Central memory CD4-positive, alpha-beta T cell (primary cell): Measurements from ENCODE around the gene XBP1.
A peak's percentile ranks its signal among the peaks of the same experiment; 100 is the strongest.
"Not testable (repeated sequence)": the region's sequence is repeated elsewhere in the genome, so short reads cannot be mapped to it uniquely, and the experiment has no call there.

Source experiments
- DNase-seq: peaks from one replicate; pipeline ENCODE4 v3.0.0; 2022

The XBP1 gene

DNA sequence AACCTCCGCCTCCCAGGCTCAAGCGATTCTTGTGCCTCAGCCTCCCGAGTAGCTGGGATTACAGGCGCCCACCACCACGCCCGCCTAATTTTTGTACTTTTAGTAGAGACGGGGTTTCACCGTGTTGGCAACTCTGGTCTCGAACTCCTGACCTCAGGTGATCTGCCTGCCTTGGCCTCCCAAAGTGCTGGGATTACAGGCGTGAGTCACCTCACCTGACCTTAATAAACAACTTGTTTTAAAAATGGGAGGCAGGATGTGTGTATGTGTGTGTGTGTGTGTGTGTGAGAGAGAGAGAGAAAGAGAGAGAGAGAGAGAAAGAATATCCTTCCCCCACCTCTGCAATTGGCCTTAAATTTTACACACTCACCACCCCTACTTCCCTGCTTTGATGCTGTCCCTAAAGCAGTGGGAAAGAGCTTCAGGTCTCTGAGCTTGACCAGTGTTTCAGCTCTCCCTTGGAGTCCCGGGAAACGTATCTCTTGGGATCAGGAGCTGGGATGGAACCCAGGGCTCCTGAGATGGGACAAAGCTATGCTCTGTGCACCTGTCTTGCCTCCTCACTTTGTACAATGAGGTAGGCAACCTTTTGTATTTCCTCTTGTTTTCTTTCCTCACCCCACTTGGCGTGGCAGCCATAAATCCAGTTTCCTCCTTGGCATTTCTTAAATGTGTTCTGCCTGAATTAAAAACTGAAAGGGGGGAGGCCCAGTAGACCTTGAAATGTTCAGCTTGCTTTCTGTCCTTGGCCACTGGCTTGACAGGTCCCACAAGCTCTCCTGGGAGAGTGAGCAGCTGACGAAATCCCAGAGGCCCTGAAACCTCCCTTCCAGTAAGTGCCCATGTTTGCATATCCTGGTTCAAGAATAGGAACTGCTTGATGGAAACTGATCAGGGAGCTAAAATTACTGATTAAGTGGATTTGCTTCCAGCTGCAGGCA is 17.8 kb upstream of the XBP1 start:
- no peak for DNase-seq

DNA sequence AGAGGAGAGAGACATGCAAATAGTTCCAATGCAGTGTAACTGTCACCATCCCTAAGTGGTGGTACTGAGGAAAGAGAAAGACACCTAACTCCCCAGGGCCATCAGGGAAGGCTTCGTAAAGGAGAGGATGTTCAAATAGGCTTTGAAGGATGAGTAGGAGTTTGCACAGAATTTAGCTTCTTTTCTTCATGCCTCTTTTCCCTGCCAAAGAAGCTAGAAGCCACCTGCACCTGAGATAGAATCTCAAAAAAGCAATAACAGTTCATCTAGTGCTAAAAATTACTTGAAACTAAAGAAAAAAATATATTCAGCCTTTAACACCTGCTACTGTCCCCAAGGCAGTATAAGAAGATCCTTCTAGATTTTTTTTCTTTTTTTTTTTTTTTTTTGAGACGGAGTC is 16.7 kb upstream of the XBP1 start:
- DNase-seq = no peak

DNA sequence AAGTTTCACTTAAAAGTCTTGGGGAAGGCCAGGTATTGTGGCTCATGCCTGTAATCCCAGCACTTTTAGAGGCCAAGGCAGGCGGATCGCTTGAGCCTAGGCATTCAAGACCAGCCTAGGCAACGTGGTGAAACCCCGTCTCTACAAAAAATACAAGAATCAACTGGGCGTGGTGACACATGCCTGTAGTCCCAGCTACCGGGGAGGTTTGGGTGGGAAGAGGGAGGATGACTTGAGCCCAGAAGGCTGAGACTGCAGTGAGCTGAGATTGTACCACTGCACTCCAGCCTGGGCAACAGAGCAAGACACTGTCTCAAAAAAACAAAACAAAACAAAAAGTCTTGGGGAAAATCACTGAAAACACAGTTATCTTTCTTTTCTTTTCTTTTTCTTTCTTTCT is 15.4 kb upstream of the XBP1 start:
- DNase-seq = no peak

DNA sequence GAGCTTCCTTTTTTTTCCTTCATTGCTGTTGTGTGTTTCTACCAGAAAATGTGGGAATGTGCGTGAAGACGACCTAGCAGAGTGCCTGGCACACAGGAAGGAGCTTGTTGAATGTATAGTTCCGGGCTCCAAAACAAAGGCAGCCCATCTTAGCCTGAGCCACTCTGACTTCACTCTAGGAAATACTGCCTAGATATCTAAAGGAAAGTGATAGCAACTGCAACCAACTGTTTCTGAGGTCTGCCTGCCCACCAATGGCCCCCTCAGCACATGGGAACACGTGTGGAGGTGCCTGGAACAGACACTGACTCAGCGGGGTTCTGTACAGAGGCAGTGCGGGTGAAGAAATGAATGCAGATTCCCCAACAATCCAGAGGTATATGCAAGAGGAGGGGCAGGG is 14.7 kb upstream of the XBP1 start:
- no peak for DNase-seq

DNA sequence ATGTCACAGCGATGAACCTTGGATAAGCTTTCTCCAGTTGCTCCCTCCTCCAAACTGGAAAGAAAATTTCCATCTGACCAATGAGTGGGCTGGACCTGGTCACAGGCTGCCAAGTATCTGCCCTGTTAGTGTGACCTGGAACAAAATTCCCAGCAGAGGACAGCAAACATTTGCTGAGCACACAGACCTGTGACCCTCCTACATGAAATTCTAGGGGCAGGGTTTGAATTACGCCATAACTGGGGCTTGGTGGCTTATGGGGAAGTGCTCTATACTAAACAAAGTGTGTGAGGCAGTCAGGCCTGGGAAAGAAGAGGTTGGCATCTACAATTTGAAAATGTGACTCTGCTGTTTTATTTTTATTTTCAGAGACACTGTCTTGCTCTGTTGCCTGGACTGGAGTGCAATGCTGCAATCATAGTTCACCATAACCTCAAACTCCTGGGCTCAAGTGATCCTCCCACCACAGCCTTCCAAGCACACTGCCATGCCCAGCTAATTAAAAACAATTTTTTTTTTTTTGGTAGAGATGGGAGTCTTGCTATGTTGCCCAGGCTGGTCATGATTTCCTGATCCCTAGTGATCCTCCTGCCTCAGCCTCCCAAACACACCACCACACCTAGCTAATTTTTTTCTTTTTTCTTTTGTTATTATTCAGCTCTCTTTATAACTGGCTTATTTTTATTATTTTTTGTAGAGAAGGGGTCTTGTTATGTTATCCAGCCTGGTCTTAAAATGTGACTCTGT is 13.6 kb upstream of the XBP1 start:
- DNase-seq = no peak

DNA sequence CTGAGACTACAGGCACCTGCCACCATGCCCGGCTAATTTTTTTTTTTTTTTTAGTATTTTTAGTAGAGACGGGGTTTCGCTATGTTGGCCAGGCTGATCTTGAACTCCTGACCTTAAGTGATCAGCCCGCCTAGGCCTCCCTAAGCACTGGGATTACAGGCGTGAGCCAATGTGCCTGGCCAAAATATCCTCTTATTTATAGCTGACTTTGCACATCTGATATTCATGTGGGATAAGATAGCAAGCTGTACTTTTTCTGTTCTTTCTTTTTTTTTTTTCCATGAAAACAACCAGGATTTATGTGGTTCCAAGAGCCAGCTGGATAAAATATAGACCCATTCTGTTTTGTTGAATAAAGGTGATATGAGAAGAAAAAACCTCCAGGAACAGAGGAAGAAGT is 12.1 kb upstream of the XBP1 start:
- DNase-seq = no peak

DNA sequence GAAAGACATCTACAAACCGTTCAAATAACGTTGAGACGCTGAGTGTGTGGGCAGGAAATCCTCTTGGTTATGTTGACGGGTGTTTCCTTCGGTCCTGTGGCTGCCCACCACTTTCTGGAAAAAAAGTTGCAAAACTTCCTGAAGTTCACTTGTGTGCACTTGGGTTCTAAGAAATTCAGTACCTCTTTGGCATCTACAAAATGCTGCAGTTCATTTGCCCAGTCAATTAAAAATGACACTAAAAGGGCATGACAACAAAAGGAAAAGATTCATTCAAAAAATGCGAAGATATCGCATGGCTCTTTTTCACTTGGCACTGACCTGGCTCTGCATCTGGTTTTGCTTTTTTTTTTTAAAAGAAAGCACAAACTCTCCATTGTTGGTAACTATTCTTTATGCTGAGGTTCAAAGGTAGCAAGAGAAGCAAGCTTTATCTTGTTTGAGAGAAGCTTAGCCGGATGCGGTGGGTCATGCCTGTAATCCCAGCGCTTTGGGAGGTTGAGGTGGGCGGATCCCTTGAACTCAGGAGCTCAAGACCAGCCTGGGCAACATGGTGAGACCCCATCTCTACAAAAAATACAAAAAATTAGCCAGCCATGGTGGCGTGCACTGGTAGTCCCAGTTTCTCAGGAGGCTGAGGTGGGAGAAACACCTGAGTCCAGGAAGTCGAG is 10.6 kb upstream of the XBP1 start:
- peak; percentile 64 for DNase-seq

DNA sequence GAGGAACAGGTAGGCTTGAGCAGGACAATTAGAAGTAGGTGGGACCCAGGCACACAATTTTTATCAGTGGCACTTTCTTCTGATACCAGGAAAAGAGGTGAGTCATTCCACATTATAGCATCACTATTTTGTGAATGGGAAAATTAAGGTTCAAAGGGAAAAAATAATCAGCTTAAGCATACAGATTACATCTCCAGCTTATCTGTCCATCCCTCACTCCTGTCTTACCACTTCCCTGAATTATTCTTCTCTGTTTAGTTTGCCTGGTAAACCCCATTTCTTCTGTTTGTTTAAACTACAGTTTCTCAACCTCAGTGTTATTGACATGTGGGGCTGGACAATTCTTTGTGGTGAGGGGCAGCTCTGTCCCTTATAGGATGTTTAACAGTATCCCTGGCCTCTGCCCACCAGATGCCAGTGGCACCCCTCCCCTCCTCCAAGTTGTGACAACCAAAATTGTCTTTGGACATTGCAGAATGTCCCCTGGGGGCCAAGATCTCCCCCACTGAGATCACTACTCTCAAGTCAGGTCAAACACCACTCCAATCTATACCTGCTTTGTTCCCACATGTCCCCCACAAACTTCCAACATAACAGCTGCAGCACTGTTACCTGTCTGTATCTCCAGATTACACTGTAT is 8.5 kb upstream of the XBP1 start:
- DNase-seq = no peak

DNA sequence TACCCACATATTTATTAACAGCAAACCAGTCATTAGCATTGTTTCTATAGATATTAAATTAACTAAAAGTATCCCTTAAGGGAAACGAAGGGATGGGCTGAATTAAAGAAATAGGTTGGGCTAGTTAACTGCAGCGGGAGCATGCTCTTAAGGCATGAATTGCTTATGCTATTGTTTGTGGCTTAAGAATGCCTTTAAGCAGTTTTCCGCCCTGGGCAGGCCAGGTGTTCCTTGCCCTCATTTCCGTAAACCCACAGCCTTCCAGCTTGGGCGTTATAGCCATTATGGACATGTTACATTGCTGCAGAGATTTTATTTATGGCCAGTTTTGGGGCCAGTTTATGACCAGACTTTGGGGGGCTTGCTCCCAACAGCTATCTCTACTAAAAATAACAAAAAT is 5.1 kb upstream of the XBP1 start:
- not testable (repeated sequence) for DNase-seq

DNA sequence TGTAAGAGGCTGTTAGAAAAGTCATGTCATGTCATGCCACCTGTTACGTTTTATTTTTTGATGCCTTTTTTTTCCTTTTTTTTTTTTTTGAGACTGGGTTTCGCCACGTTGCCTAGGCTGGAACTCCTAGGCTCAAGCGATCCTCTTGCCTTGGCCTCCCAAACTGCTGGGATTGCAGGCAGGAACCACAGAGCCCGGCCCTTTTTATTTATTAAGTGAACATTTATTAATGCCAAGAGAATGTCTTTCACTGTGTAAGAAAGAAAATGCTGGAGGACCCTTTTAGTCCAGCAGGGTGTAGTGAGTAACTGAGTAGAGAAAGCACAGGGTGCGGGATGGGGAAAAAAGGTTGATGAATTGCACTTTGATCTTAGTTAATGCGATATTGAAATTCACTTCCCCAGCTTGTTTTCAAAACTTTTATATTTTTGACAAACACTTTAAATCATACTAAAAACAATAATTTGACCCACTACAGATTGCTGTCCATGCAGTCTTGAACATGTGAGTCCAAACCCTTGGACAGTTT is 2.3 kb upstream of the XBP1 start:
- DNase-seq = no peak

DNA sequence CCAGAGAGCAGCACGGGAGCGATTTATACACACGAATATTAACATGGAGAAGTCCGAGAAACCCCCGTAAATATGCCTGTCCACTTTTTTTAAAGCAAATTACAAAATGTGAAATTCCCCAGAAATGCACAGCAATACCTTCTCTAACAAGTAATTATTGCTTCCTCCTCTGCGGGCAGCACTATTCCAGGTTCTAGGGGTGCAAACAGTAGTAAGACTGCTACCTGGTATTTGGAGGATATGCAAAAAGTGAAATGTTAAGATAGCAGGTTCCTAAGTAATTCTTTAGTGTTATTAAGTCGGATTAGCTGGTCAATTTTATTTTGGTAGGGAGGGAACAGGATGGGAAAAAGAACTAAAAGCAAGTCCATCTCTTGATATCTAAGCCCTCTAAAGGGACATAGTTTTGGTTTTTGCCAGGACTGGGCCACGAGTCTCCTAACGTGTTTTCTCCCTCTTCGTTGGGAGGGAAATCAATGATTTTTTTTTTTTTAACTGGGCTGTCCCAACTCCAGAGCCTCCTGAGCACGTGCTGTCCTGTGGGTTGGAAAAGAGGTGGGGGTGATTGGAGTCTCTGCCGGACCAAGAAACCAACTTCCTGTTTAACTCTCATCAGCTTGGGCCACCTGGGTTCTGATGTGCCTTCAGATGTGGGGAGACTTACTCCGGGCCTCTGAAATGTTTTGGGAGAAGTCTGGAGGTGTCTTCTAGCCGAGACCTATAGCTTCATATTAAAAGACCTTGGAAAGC is 1.7 kb upstream of the XBP1 start:
- no peak for DNase-seq

DNA sequence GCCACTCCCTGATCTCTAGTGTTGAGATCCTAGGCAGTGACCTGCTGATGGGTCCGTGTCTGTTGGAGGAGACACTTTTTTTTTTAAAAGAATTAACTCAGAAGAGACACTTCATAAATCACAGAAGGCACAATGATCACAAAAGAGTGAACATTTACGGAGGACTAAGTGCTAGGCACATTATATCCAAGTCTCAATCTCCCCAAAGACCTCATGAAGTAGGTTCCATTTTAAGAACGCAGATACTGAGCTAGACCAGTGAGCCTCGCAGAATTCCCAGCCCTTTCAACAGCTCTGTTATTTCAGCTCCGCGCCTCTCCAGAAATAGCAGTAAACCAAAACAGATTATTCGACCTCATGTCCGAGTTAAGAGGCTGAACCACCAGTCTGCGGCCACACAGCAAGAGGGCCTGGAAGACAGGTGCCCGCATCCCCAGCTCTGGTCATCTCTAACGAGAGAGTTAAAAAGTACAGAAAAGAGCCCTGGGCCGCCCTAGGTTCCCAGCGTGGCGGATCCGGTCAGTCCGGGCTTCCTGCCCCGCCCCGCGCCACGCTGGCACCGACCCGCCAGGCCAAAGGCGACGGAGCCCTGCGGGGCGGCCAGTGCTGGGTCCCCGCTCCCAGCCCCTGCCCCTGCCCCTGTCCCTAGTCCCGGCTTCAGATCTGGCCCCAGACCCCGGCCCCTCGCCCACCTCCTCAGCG is 612 bp downstream of the XBP1 start:
- no peak for DNase-seq

DNA sequence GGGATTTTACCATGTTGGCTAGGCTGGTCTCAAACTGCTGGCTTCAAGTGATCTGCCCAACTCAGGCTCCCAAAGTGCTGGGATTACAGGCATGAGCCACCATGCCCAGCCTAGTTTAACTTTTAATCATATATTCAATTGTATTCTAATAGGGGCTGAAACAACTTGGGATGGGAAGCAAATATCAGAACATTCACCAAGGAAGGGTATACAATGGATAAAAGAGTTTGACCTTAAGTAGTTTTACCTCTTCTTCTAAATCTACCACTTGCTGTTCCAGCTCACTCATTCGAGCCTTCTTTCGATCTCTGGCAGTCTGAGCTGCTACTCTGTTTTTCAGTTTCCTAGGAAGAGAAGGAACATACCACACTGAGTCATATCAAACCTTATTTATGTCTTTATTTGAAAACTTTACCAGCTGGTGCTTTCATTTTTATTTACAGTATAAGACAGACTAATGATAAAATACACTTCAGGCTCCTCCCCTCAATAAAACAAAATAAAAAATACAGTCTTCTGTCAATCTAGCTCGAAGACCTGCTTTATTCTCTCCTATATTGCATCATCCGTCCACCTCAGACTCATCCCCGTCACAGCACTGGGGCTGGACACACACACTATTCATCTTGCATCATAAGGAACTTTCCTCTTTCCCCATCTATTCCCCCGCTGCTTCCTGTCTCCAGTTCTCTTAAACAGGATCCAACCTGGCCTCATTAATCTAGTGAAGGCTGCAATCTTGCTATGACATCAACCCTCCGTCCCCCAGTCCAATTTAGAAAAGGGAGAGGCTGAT is 1.4 kb downstream of the XBP1 start:
- DNase-seq = no peak

DNA sequence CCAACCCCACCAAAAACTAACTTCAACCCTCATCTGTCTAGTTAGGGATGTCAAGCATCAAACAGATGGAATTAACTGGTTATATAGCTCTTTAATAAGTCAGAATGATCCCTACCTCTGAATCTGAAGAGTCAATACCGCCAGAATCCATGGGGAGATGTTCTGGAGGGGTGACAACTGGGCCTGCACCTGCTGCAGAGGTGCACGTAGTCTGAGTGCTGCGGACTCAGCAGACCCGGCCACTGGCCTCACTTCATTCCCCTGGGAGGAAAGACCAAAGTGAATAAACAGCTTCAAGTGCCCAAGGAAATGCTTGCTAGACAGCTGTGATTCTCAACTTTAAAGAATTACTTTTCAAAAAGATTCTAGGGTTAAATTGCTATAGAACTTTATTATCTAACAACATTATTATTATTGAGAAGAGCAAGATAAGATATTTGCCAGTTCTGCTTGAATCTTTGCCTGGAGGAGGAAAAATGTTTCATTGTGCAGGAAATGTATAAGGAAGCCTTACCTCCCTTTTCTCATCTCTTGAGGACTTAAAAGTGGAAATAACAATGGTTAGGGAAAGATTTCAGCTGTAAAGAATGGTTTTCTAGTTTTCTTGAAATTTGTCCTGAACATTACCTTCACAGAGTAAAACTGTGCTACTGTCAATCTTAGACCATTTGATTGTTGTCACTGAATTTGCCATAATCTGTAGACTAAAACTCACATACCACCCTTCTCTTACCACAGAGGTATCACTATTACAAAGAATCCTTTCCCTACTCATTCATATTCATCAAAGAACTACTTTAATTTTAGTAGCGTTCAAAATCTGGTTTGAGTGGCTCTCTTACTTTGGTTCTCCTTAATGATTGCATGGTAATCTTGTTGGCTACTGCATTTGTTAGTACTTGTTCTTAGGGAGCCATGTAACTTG is 4.2 kb downstream of the XBP1 start:
- DNase-seq = no peak

DNA sequence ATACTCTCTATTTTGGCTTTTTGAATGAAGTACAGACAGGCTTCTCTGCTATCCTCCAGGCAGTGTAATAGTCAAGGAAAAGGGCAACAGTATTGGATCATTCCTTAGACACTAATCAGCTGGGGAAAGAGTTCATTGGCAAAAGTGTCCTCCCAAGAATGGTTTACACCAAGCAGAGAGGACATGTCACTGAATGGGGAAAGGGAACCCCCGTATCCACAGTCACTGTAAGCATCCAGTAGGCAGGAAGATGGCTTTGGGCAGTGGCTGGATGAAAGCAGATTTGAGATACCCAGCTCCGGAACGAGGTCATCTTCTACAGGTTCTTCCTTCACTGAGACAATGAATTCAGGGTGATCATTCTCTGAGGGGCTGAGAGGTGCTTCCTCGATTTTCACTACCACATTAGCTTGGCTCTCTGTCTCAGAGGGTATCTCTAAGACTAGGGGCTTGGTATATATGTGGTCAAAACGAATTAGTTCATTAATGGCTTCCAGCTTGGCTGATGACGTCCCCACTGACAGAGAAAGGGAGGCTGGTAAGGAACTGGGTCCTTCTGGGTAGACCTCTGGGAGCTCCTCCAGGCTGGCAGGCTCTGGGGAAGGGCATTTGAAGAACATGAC is 5.2 kb downstream of the XBP1 start:
- no peak for DNase-seq

DNA sequence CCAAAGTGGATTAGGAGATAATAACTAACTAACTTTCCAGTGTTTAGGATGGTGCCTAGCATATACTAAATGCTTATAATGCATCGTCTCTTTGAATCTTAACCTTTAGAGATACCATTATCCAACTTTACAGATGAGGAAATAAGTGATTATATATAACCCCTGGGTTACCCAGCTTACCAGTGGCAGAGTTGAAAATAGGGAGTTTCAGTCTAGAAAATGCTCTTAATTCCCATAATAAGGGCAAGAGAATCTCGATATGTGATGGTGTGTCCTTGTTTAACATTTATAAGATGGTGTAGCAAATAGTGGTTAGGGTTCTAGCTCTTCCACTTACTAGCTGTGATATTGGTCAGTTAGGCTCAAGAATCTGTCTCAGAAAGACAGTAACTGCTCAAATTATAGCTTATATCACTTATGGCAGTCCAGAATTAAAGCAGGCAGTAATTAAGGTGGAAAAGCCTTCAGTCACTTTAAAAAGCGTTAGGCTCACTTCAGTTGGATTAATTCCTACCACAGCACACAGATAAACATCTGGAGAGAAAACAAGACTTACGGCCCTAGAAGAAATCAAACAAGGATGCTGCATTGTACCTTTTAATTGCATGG is 6.3 kb downstream of the XBP1 start:
- DNase-seq = no peak

DNA sequence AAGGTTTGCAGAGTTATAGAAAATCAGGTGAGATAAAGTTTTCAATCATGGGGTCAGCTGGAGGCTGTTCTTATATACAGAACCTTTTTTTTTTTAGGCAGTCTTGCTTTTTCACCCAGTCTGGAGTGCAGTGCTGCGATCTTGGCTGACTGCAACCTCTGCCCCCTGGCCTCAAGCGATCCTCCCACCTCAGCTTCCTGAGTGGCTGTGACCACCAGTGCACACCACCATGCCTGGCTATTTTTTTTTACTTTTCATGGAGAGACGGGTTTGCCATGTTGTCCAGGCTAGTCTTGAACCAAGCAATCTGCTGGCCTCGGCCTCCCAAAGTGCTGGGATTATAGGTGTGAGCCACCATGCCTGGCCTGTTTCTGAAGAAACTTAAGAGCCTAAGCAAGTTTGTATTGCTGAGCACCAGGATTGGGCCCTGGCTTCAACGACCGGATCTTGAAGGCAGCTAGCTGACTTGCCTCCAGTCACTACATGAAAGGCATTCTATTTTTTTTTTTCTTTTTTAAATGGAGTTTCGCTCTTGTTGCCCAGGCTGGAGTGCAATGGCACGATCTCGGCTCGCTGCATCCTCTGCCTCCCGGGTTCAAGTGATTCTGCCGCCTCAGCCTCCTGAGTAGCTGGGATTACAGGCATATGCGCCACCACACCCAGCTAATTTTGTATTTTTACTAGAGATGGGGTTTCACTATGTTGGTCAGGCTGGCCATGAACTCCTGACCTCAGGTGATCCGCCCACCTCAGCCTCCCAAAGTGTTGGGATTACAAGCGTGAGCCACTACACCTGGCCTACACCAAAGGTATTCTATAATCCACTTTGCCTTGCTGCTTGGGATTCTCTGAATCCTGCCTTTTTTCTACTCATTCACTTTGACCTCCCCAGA is 7.6 kb downstream of the XBP1 start:
- DNase-seq = no peak
